GM12892 (cell line): Measurements from ENCODE around the gene EGFLAM.

ENCODE experiments used
- DNase-seq: peaks from one replicate; pipeline ENCODE4 v3.0.0; 2011; ENCODE audit not compliant: insufficient read length
- FAIRE-seq: peaks from 2 replicates; lab custom pipeline; 2011; peaks lifted over from hg19 to GRCh38; lab: Jason Lieb, UNC
- POLR2A ChIP-seq: IDR thresholded peaks from 2 replicates; pipeline ENCODE4 v1.6.1; 2011; ENCODE audit warnings: low read depth, low read length, control low read depth
- POLR2AphosphoS5 ChIP-seq: IDR thresholded peaks from 2 replicates; pipeline ENCODE4 v1.6.1; 2011; ENCODE audit warnings: low read depth, low read length, control low read depth
- TAF1 ChIP-seq: IDR thresholded peaks from 2 replicates; pipeline ENCODE4 v1.6.1; 2011; ENCODE audit warnings: low read depth, mild to moderate bottlenecking, control low read depth, low read length, borderline replicate concordance

EGFLAM gene

DNA sequence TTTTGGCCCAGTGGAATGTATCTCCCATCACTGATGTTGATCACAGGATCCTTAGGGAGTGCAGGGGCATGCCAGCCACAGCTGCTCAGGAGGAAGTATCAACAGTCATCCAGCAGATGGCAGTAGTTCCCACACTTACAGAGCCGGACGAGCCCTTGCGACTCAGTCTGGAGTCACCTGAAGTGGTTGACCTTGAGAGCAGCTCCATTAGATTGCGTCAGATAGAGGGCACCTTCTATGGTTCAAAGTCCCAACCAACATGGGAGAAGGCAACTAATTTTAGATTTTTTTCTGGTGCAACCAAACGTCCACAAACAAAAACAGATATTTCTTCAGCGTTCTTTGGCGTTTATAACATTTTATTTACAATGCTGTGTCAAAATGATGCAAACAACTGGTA, 124.5 kb downstream of the EGFLAM start:
- FAIRE-seq (peak; percentile 93), DNase-seq (peak; percentile 19)
- TF ChIP-seq POLR2A = no peak
- TF ChIP-seq POLR2AphosphoS5 = no peak
- TF ChIP-seq TAF1 = no peak

DNA sequence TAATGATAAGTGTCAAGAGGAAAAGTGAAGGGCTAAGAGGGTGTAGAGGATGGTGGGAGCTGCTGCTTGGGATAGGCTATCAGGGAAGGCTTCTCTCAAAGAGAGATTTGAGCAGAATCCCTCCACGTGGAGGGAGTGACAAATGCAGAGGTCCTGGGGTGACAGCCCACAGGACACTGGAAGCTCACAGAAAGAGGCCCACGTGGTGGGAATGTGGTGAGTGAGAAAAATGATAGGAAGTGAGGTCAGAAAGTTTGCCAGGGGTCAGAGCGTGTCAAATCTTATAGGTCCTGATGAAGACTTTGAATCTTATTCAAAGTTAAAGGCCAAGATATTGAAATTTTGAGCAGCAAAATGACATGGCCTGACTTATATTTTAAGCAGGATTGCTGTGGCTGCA, 125.3 kb downstream of the EGFLAM start:
- no peak for TF ChIP-seq TAF1
- TF ChIP-seq POLR2A = no peak
- no peak for TF ChIP-seq POLR2AphosphoS5
- FAIRE-seq (no peak), DNase-seq (no peak)

DNA sequence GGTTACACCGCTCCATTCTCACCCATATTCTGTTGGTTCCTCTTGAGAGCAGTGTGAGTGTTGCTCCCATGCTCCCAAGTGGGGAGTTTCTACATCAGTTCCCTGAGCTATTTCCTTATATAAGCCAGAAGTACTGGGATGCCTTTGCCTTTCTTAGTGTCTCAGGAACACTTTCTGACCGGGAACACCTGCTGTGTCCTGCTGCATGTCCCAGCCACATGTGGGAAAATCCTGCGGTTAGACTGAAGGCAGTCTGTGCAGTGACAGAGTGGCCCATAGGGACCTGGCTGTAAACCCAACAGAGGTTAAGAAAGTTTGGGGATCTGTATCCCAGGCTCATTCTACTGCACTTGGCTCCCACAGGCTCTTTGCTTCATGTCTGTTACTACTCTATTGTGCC, 126.0 kb downstream of the EGFLAM start:
- FAIRE-seq = no peak
- TF ChIP-seq POLR2AphosphoS5 = no peak
- no peak for TF ChIP-seq POLR2A
- TF ChIP-seq TAF1 = no peak
- DNase-seq = no peak

- no peak for FAIRE-seq
- TF ChIP-seq TAF1 (no peak), POLR2AphosphoS5 (no peak), POLR2A (no peak)
- no peak for DNase-seq
These were observed 128.8 kb downstream of the EGFLAM start for GRCh38 chr5:38387161-38387560.

- TF ChIP-seq POLR2AphosphoS5 = no peak
- no peak for TF ChIP-seq POLR2A
- no peak for TF ChIP-seq TAF1
- FAIRE-seq = no peak
These were observed 135.3 kb downstream of the EGFLAM start for GRCh38 chr5:38393636-38394035.

GRCh38 chr5:38396766-38397165, 138.4 kb downstream of the EGFLAM start:
- DNase-seq = no peak
- no peak for FAIRE-seq
- TF ChIP-seq POLR2AphosphoS5 (no peak), POLR2A (no peak), TAF1 (no peak)

More at GRCh38 chr5:38393636-38394035, 135.3 kb downstream of the EGFLAM start:
- no peak for DNase-seq

- no peak for TF ChIP-seq TAF1
- no peak for TF ChIP-seq POLR2AphosphoS5
- TF ChIP-seq POLR2A = no peak
- no peak for DNase-seq
- FAIRE-seq = no peak
These were observed 142.0 kb downstream of the EGFLAM start for GRCh38 chr5:38400365-38400764.

GRCh38 chr5:38401145-38401544, 142.8 kb downstream of the EGFLAM start:
- TF ChIP-seq TAF1 (no peak), POLR2AphosphoS5 (no peak), POLR2A (no peak)
- FAIRE-seq = no peak
- DNase-seq = no peak

DNA sequence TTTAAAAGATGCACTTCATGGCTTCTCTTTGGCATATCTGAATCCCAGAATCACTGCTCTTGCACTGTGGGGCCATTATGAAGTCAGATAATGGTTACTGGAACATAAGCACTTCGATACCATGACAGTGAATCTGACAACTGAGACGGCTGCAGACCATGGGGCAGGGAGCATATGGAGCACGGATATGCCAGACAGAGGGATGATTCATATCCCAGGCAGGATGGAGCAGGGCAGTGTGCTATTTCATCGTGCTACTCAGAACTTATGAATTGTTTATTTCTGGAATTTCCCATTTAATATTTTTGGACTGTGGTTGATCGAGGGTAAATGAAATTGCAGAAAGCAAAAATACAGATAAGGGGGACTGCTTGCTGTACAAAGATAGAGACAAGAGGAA, 145.0 kb downstream of the EGFLAM start:
- TF ChIP-seq POLR2A = no peak
- TF ChIP-seq TAF1 = no peak
- TF ChIP-seq POLR2AphosphoS5 = no peak
- FAIRE-seq = no peak

GRCh38 chr5:38403877-38404635, 145.7 kb downstream of the EGFLAM start:
- no peak for TF ChIP-seq POLR2A
- FAIRE-seq (no peak), DNase-seq (no peak)

More for the DNA sequence above, 145.0 kb downstream of the EGFLAM start:
- DNase-seq = no peak

- no peak for TF ChIP-seq POLR2A
- no peak for TF ChIP-seq POLR2AphosphoS5
- TF ChIP-seq TAF1 = no peak
- FAIRE-seq = no peak
- no peak for DNase-seq
These were observed 146.4 kb downstream of the EGFLAM start for GRCh38 chr5:38404667-38405276.
